Sigmoid colon (tissue), 7 donors: ENCODE data around the gene EPHA1. TPM values are rescaled to one million over a fixed set of nuclear protein-coding genes. Genes with fewer than 3 reads are reported as not detected.

Experiments used
- DNase-seq: peaks from one replicate; pipeline ENCODE4 v3.0.0-alpha.2; 2019
- H3K27ac ChIP-seq, 4 donors: fragments of 200-600 bp; sonication (generic); one replicate each; pipeline ENCODE4 v1.5.1; 2016 to 2019; ENCODE audit warnings: mild to moderate bottlenecking in 1 of 4
- H3K27me3 ChIP-seq, 3 donors: fragments of 200-600 bp; sonication (generic); one replicate each; pipeline ENCODE4 v1.5.1; 2019; ENCODE audit warnings: mild to moderate bottlenecking in 1 of 3
- H3K36me3 ChIP-seq, 4 donors: fragments of 200-600 bp; sonication (generic); one replicate each; pipeline ENCODE4 v1.5.1; 2016 to 2019
- H3K4me1 ChIP-seq, 4 donors: fragments of 200-600 bp; sonication (generic); one replicate each; pipeline ENCODE4 v1.5.1; 2017 to 2019
- H3K4me3 ChIP-seq, 4 donors: fragments of 200-600 bp; sonication (generic); one replicate each; pipeline ENCODE4 v1.5.1; 2017 to 2019; ENCODE audit warnings: mild to moderate bottlenecking in 2 of 4, moderate library complexity in 1 of 4
- H3K9me3 ChIP-seq, 4 donors: fragments of 200-600 bp in 3 of 4; sonication (generic) in 3 of 4; one replicate each; pipeline versions ENCODE4 v1.5.1 to v1.6.1; 2013 to 2019
- CTCF ChIP-seq, 4 experiments: fragments of 450-650 bp in 3 of 4; fragments of 200-600 bp in 1 of 4; IDR thresholded peaks; one replicate each; pipeline ENCODE4 v1.5.1; 2016 to 2019; ENCODE audit warnings: antibody characterized with exemption in 4 of 4, mild to moderate bottlenecking in 3 of 4, moderate library complexity in 2 of 4
- EP300 ChIP-seq, 4 donors: sonication (generic); formaldehyde crosslinking; IDR thresholded peaks; one replicate each; pipeline ENCODE4 v1.6.1; 2017; ENCODE audit warnings: antibody characterized with exemption in 4 of 4
- POLR2A ChIP-seq, 2 donors: fragments of 450-650 bp; IDR thresholded peaks; one replicate each; pipeline ENCODE4 v1.6.1; 2016; ENCODE audit warnings: antibody characterized with exemption in 2 of 2, mild to moderate bottlenecking in 2 of 2, moderate library complexity in 2 of 2
- POLR2AphosphoS5 ChIP-seq, 4 donors: sonication (generic); formaldehyde crosslinking; IDR thresholded peaks; one replicate each; pipeline ENCODE4 v1.6.1; 2017; ENCODE audit warnings: antibody characterized with exemption in 4 of 4
- WGBS, 2 donors: extraction: QIAGEN DNeasy Blood & Tissue Kit; methylation state at CpG; one replicate each; pipeline ENCODE4 v1.1.7; 2013; 5-methylcytosine and 5-hydroxymethylcytosine counted together
- intact Hi-C: fragments of 100-400 bp; cut with DNase I; formaldehyde crosslinking; loops from one replicate; pipeline ENCODE4 v1.15.1; 2023
- polyA plus RNA-seq, 3 donors: library from polyadenylated mRNA; stranded (reverse); fragments of 200-250 nt; gene quantifications; one replicate each; pipeline ENCODE4 v1.2.3, GENCODE V29; 2013
- total RNA-seq, 4 donors: library from RNA; depleted of rRNA; stranded (reverse); fragments of >200 nt; gene quantifications; one replicate each; pipeline ENCODE4 v1.1.0, GENCODE V29; 2016
- donor health status: healthy with polysubstance abuse.
- donor health status: Bipolar disorder and iron deficiency.
- donor health status: healthy.

EPHA1 gene
- total and polyA plus RNA-seq, 7 donors: 0.14 to 10.2 (median 1.5) TPM; not detected in 2

- Histone ChIP-seq H3K27me3 (no peaks in the 10 kb centered on the region), H3K27ac (no peak within 1 kb of the TSS), H3K9me3 (no peaks in the 10 kb centered on the region), H3K4me3 (no peak within 1 kb of the TSS), H3K36me3 (no peaks in the 10 kb centered on the region), H3K4me1 (no peaks in the 10 kb centered on the region)
- intact Hi-C loops: no loop called here
- WGBS, 2 donors: 73 to 96% methylated on average over 4 of the region's 4 CpGs
- no peak for TF ChIP-seq POLR2AphosphoS5 (IDR thresholded peaks at IDR 0.05)
- TF ChIP-seq CTCF (IDR thresholded peaks at IDR 0.05): no peak
- no peak for TF ChIP-seq EP300 (IDR thresholded peaks at IDR 0.05)
- TF ChIP-seq POLR2A (IDR thresholded peaks at IDR 0.05): no peak
- DNase-seq: no peak
Measured at GRCh38 chr7:143443153-143443552, 34.5 kb upstream of the EPHA1 start, which contains the start of gene TAS2R60. TSS of gene TAS2R60 (plus strand) at chr7:143443453. CDS start at chr7:143443453, 0 bp downstream.

GRCh38 chr7:143439866-143440265 lies 31.2 kb upstream of the EPHA1 start:
- TF ChIP-seq EP300 (IDR thresholded peaks at IDR 0.05) (no peak), POLR2A (IDR thresholded peaks at IDR 0.05) (no peak)
- Histone ChIP-seq H3K36me3 (no peaks in the 10 kb centered on the region), H3K4me1 (no peaks in the 10 kb centered on the region), H3K9me3 (no peaks in the 10 kb centered on the region), H3K4me3 (no peak overlapping the region), H3K27me3 (no peaks in the 10 kb centered on the region), H3K27ac (no peak overlapping the region)
- no peak for DNase-seq
- intact Hi-C loops: loop anchor here (10.0 kb wide), 1 partner anchor 425 kb away; no protein-coding TSS in a partner anchor
- 93 to 99% methylated on average over 2 of the region's 2 CpGs for WGBS, 2 donors

GRCh38 chr7:143437578-143437977 lies 28.9 kb upstream of the EPHA1 start:
- intact Hi-C loops: loop anchor here (10.0 kb wide), 1 partner anchor 423 kb away; no protein-coding TSS in a partner anchor
- H3K27ac ChIP-seq: no peak overlapping the region
- no peak for TF ChIP-seq EP300 (IDR thresholded peaks at IDR 0.05)
- H3K9me3 ChIP-seq: no peaks in the 10 kb centered on the region
- H3K4me3 ChIP-seq: no peak overlapping the region
- H3K27me3 ChIP-seq: no peaks in the 10 kb centered on the region
- DNase-seq: no peak
- H3K36me3 ChIP-seq: no peaks in the 10 kb centered on the region
- no peaks in the 10 kb centered on the region for H3K4me1 ChIP-seq
- 11 to 32% methylated on average over 4 of the region's 4 CpGs for WGBS, 2 donors

GRCh38 chr7:143436325-143436946 lies 27.8 kb upstream of the EPHA1 start:
- TF ChIP-seq CTCF (IDR thresholded peaks at IDR 0.05) (no peak), POLR2AphosphoS5 (IDR thresholded peaks at IDR 0.05) (no peak), EP300 (IDR thresholded peaks at IDR 0.05) (no peak), POLR2A (IDR thresholded peaks at IDR 0.05) (no peak)
- Histone ChIP-seq H3K4me3 (no peak overlapping the region), H3K36me3 (no peaks in the 10 kb centered on the region), H3K27ac (no peak overlapping the region), H3K9me3 (no peaks in the 10 kb centered on the region), H3K27me3 (no peaks in the 10 kb centered on the region), H3K4me1 (no peaks in the 10 kb centered on the region)
- 91 to 93% methylated on average over 3 of the region's 3 CpGs for WGBS, 2 donors
- intact Hi-C loops: loop anchor here (10.0 kb wide), 1 partner anchor 422 kb away; no protein-coding TSS in a partner anchor
- no peak for DNase-seq

- 85 to 94% methylated on average over 2 of the region's 2 CpGs for WGBS, 2 donors
Measured at GRCh38 chr7:143435266-143435665, 26.6 kb upstream of the EPHA1 start.

More at GRCh38 chr7:143435266-143435665, 26.6 kb upstream of the EPHA1 start:
- Histone ChIP-seq H3K36me3 (no peaks in the 10 kb centered on the region), H3K4me3 (no peak overlapping the region), H3K4me1 (no peaks in the 10 kb centered on the region), H3K27me3 (no peaks in the 10 kb centered on the region), H3K27ac (no peak overlapping the region), H3K9me3 (no peaks in the 10 kb centered on the region)
- intact Hi-C loops: loop anchor here (10.0 kb wide), 1 partner anchor 420 kb away; no protein-coding TSS in a partner anchor
- no peak for DNase-seq
- TF ChIP-seq CTCF (IDR thresholded peaks at IDR 0.05) (no peak), EP300 (IDR thresholded peaks at IDR 0.05) (no peak), POLR2AphosphoS5 (IDR thresholded peaks at IDR 0.05) (no peak), POLR2A (IDR thresholded peaks at IDR 0.05) (no peak)
